Gastrocnemius medialis (tissue), 4 donors: ENCODE results near the gene ZNF683. TPM values are rescaled to one million over a fixed set of nuclear protein-coding genes. Genes with fewer than 3 reads are reported as not detected.

ENCODE experiments used
- ATAC-seq, 2 donors: fragments of 150-250 bp; one replicate each; pipeline ENCODE4 v1.9.1; 2016
- DNase-seq, 2 donors: peaks; one replicate each; pipeline ENCODE4 v3.0.0-alpha.2; 2019
- H3K27ac ChIP-seq, 4 donors: fragments of 200-600 bp; sonication (generic); 1 replicate in 1 of 4; 2 replicates in 3 of 4; pipeline ENCODE4 v1.5.1; 2016 to 2018; ENCODE audit warnings: mild to moderate bottlenecking in 2 of 4, moderate library complexity in 1 of 4
- H3K27me3 ChIP-seq, 3 donors: fragments of 200-600 bp; sonication (generic) in 2 of 3; 1 replicate in 1 of 3; 2 replicates in 2 of 3; pipeline versions ENCODE4 v1.5.1 to v1.6.0; 2016 to 2019; ENCODE audit warnings: mild to moderate bottlenecking in 1 of 3, moderate library complexity in 1 of 3
- H3K36me3 ChIP-seq, 2 donors: fragments of 200-600 bp; sonication (generic) in 1 of 2; one replicate each; pipeline ENCODE4 v1.5.1; 2017 to 2018
- H3K4me1 ChIP-seq, 2 donors: fragments of 200-600 bp; sonication (generic) in 1 of 2; one replicate each; pipeline ENCODE4 v1.5.1; 2016 to 2017; ENCODE audit warnings: mild to moderate bottlenecking in 2 of 2
- H3K4me3 ChIP-seq, 4 donors: fragments of 200-600 bp; sonication (generic) in 3 of 4; 1 replicate in 1 of 4; 2 replicates in 3 of 4; pipeline ENCODE4 v1.5.1; 2016 to 2019; ENCODE audit warnings: mild to moderate bottlenecking in 2 of 4
- H3K9me3 ChIP-seq, 3 donors: fragments of 200-600 bp; sonication (generic) in 2 of 3; 1 replicate in 1 of 3; 2 replicates in 2 of 3; pipeline ENCODE4 v1.5.1; 2016 to 2019
- CTCF ChIP-seq, 5 experiments: fragments of 450-650 bp in 3 of 5; fragments of 200-600 bp in 2 of 5; sonication (generic) in 2 of 5; IDR thresholded peaks in 4 of 5; conservative IDR thresholded peaks in 1 of 5; 1 replicate in 4 of 5; 2 replicates in 1 of 5; pipeline ENCODE4 v1.5.1; 2016 to 2019; ENCODE audit warnings: antibody characterized with exemption in 5 of 5, mild to moderate bottlenecking in 3 of 5, moderate library complexity in 3 of 5
- POLR2A ChIP-seq, 2 donors: fragments of 450-650 bp; IDR thresholded peaks; one replicate each; pipeline ENCODE4 v1.6.1; 2017; ENCODE audit warnings: antibody characterized with exemption in 2 of 2, mild to moderate bottlenecking in 2 of 2, moderate library complexity in 2 of 2
- in situ Hi-C, 4 donors: fragments of 200-750 bp; cut with MboI; loops; one replicate each; pipeline versions ENCODE4 v1.15.0 to v1.8.0; 2017; ENCODE audit warnings: low sequenced_read_pairs in 4 of 4
- intact Hi-C: fragments of 100-400 bp; cut with DNase I; formaldehyde crosslinking; loops from one replicate; pipeline ENCODE4 v1.15.1; 2023; ENCODE audit warnings: low total_unique reads
- total RNA-seq, 4 donors: library from RNA; depleted of rRNA; stranded (reverse); fragments of >200 nt; gene quantifications; one replicate each; pipeline versions ENCODE4 v1.1.0 to v1.2.3, GENCODE V29; 2016

ZNF683 gene
- total RNA-seq, 4 donors from 2014 or later: not detected

- TF ChIP-seq POLR2A (IDR thresholded peaks at IDR 0.05): no peak
- no peak for TF ChIP-seq CTCF (IDR thresholded peaks at IDR 0.05 in 4 of 5, conservative IDR thresholded peaks at IDR 0.05 in 1 of 5)
- Histone ChIP-seq H3K4me1 (no peaks in the 10 kb centered on the region), H3K27me3 (no peaks in the 10 kb centered on the region), H3K36me3 (no peaks in the 10 kb centered on the region), H3K9me3 (no peaks in the 10 kb centered on the region), H3K4me3 (no peak overlapping the region), H3K27ac (no peak overlapping the region)
- intact Hi-C loops: no loop called here
- DNase-seq (no peak), ATAC-seq (no peak)
- in situ Hi-C loops: no loop called here
These were observed 21.6 kb downstream of the ZNF683 start for GRCh38 chr1:26350701-26351589.

- in situ Hi-C loops: no loop called here
These were observed 22.2 kb downstream of the ZNF683 start for GRCh38 chr1:26350343-26350700.

GRCh38 chr1:26349877-26350244, 22.7 kb downstream of the ZNF683 start:
- TF ChIP-seq CTCF (IDR thresholded peaks at IDR 0.05 in 4 of 5, conservative IDR thresholded peaks at IDR 0.05 in 1 of 5) (no peak), POLR2A (IDR thresholded peaks at IDR 0.05) (no peak)

More at GRCh38 chr1:26350343-26350700, 22.2 kb downstream of the ZNF683 start:
- no peak overlapping the region for H3K4me3 ChIP-seq
- intact Hi-C loops: no loop called here
- no peak for ATAC-seq
- DNase-seq: no peak
- H3K27ac ChIP-seq: no peak overlapping the region
- H3K4me1 ChIP-seq: no peaks in the 10 kb centered on the region
- no peaks in the 10 kb centered on the region for H3K27me3 ChIP-seq
- no peaks in the 10 kb centered on the region for H3K36me3 ChIP-seq
- no peaks in the 10 kb centered on the region for H3K9me3 ChIP-seq
- TF ChIP-seq POLR2A (IDR thresholded peaks at IDR 0.05) (no peak), CTCF (IDR thresholded peaks at IDR 0.05 in 4 of 5, conservative IDR thresholded peaks at IDR 0.05 in 1 of 5) (no peak)

GRCh38 chr1:26349188-26349876, 23.2 kb downstream of the ZNF683 start:
- TF ChIP-seq POLR2A (IDR thresholded peaks at IDR 0.05): no peak
- no peak for TF ChIP-seq CTCF (IDR thresholded peaks at IDR 0.05 in 4 of 5, conservative IDR thresholded peaks at IDR 0.05 in 1 of 5)
- in situ Hi-C loops: no loop called here

More at GRCh38 chr1:26349877-26350244, 22.7 kb downstream of the ZNF683 start:
- no peaks in the 10 kb centered on the region for H3K9me3 ChIP-seq
- H3K4me1 ChIP-seq: no peaks in the 10 kb centered on the region
- ATAC-seq (no peak), DNase-seq (no peak)
- no peaks in the 10 kb centered on the region for H3K36me3 ChIP-seq
- intact Hi-C loops: no loop called here
- no peak overlapping the region for H3K27ac ChIP-seq
- no peak overlapping the region for H3K4me3 ChIP-seq
- in situ Hi-C loops: no loop called here
- no peaks in the 10 kb centered on the region for H3K27me3 ChIP-seq

More at GRCh38 chr1:26349188-26349876, 23.2 kb downstream of the ZNF683 start:
- Histone ChIP-seq H3K4me1 (no peaks in the 10 kb centered on the region), H3K9me3 (no peaks in the 10 kb centered on the region), H3K27ac (no peak overlapping the region), H3K4me3 (no peak overlapping the region), H3K27me3 (no peaks in the 10 kb centered on the region), H3K36me3 (no peaks in the 10 kb centered on the region)
- no peak for ATAC-seq
- DNase-seq: no peak
- intact Hi-C loops: no loop called here
